ENCODE data around the gene BASP1.

- TF ChIP-seq, protein P1, sequence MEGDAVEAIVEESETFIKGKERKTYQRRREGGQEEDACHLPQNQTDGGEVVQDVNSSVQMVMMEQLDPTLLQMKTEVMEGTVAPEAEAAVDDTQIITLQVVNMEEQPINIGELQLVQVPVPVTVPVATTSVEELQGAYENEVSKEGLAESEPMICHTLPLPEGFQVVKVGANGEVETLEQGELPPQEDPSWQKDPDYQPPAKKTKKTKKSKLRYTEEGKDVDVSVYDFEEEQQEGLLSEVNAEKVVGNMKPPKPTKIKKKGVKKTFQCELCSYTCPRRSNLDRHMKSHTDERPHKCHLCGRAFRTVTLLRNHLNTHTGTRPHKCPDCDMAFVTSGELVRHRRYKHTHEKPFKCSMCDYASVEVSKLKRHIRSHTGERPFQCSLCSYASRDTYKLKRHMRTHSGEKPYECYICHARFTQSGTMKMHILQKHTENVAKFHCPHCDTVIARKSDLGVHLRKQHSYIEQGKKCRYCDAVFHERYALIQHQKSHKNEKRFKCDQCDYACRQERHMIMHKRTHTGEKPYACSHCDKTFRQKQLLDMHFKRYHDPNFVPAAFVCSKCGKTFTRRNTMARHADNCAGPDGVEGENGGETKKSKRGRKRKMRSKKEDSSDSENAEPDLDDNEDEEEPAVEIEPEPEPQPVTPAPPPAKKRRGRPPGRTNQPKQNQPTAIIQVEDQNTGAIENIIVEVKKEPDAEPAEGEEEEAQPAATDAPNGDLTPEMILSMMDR (conservative IDR thresholded peaks at IDR 0.05; ENCODE audit: low read depth in 2 of 2): no peak
- TF ChIP-seq EZH2phosphoT487 (IDR thresholded peaks at IDR 0.05; ENCODE audit: unreplicated experiment): no peak
- TF ChIP-seq JUNB (IDR thresholded peaks at IDR 0.05; ENCODE audit: unreplicated experiment): no peak
- TF ChIP-seq, protein P2, sequence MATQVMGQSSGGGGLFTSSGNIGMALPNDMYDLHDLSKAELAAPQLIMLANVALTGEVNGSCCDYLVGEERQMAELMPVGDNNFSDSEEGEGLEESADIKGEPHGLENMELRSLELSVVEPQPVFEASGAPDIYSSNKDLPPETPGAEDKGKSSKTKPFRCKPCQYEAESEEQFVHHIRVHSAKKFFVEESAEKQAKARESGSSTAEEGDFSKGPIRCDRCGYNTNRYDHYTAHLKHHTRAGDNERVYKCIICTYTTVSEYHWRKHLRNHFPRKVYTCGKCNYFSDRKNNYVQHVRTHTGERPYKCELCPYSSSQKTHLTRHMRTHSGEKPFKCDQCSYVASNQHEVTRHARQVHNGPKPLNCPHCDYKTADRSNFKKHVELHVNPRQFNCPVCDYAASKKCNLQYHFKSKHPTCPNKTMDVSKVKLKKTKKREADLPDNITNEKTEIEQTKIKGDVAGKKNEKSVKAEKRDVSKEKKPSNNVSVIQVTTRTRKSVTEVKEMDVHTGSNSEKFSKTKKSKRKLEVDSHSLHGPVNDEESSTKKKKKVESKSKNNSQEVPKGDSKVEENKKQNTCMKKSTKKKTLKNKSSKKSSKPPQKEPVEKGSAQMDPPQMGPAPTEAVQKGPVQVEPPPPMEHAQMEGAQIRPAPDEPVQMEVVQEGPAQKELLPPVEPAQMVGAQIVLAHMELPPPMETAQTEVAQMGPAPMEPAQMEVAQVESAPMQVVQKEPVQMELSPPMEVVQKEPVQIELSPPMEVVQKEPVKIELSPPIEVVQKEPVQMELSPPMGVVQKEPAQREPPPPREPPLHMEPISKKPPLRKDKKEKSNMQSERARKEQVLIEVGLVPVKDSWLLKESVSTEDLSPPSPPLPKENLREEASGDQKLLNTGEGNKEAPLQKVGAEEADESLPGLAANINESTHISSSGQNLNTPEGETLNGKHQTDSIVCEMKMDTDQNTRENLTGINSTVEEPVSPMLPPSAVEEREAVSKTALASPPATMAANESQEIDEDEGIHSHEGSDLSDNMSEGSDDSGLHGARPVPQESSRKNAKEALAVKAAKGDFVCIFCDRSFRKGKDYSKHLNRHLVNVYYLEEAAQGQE (IDR thresholded peaks at IDR 0.05; ENCODE audit: unreplicated experiment): no peak
- TF ChIP-seq POLR2AphosphoS5 (IDR thresholded peaks at IDR 0.05; ENCODE audit: low read depth): no peak
- no peak for TF ChIP-seq EZH2 (IDR thresholded peaks at IDR 0.05; ENCODE audit: low read depth, unreplicated experiment)
- TF ChIP-seq STAT1 (IDR thresholded peaks at IDR 0.05; ENCODE audit: unreplicated experiment): no peak
- TF ChIP-seq ZNF114 (CRISPR knock-in tag; IDR thresholded peaks at IDR 0.05): no peak
Observed at GRCh38 chr5:17228821-17229291, 11.4 kb downstream of the BASP1 start.

Measured in GM23338 (cell line).